Fibroblast of peridontal ligament (primary cell): Measurements from ENCODE around the gene ADAMTS5.

ENCODE experiments used
- DNase-seq: peaks from one replicate; pipeline ENCODE4 v3.0.0-alpha.2; 2010; ENCODE audit errors: extremely low read depth

The ADAMTS5 gene

GRCh38 chr21:26967062-26967913 lies at the start of gene ADAMTS5:
Gene ADAMTS5 (minus strand): TSS chr21:26967088. CDS start chr21:26966391, 697 bp downstream.
- peak; percentile 81 for DNase-seq

- peak; percentile 65 for DNase-seq
These were observed 34.6 kb upstream of the ADAMTS5 start for GRCh38 chr21:27001526-27001925.

- no peak for DNase-seq
These were observed 16.7 kb upstream of the ADAMTS5 start for GRCh38 chr21:26983576-26983975.

GRCh38 chr21:26982767-26983166 lies 15.9 kb upstream of the ADAMTS5 start:
- DNase-seq: peak; percentile 43

- DNase-seq: peak; percentile 43
These were observed 10.9 kb upstream of the ADAMTS5 start for GRCh38 chr21:26977746-26978145.

- DNase-seq: no peak
These were observed 6.3 kb upstream of the ADAMTS5 start for GRCh38 chr21:26973226-26973625.

GRCh38 chr21:26972192-26972591 lies 5.3 kb upstream of the ADAMTS5 start:
- no peak for DNase-seq

- no peak for DNase-seq
These were observed 3.3 kb upstream of the ADAMTS5 start for GRCh38 chr21:26969971-26970725.

GRCh38 chr21:26966649-26967061 lies 233 bp downstream of the ADAMTS5 start:
- DNase-seq: no peak

- DNase-seq: no peak
These were observed 844 bp downstream of the ADAMTS5 start for GRCh38 chr21:26965907-26966581.

GRCh38 chr21:26965040-26965906 lies 1.6 kb downstream of the ADAMTS5 start:
- DNase-seq: no peak

GRCh38 chr21:26964170-26964778 lies 2.6 kb downstream of the ADAMTS5 start:
- no peak for DNase-seq

- DNase-seq: peak; percentile 90
These were observed 4.2 kb downstream of the ADAMTS5 start for GRCh38 chr21:26962621-26963181.

- DNase-seq: no peak
These were observed 5.2 kb downstream of the ADAMTS5 start for GRCh38 chr21:26961698-26962097.

- DNase-seq: no peak
These were observed 8.1 kb downstream of the ADAMTS5 start for GRCh38 chr21:26958788-26959187.

GRCh38 chr21:26956813-26957212 lies 10.1 kb downstream of the ADAMTS5 start:
- DNase-seq: no peak

GRCh38 chr21:26956216-26956615 lies 10.7 kb downstream of the ADAMTS5 start:
- DNase-seq: no peak

- no peak for DNase-seq
These were observed 12.2 kb downstream of the ADAMTS5 start for GRCh38 chr21:26954662-26955121.

- DNase-seq: no peak
These were observed 14.4 kb downstream of the ADAMTS5 start for GRCh38 chr21:26952374-26953066.

GRCh38 chr21:26949830-26950229 lies 17.1 kb downstream of the ADAMTS5 start:
- DNase-seq: no peak
